SK-N-SH (cell line): ENCODE data around the gene STK32A. TPM values are rescaled to one million over a fixed set of nuclear protein-coding genes. Genes with fewer than 3 reads are reported as not detected.

ENCODE experiments used
- CTCF ChIA-PET: fragments of 300-600, 350-600 bp; formaldehyde crosslinking; extraction: SDS; loops from one replicate; lab custom pipeline; 2021; lab: Yijun Ruan, JAX
- POLR2A ChIA-PET: fragments of 350-600 bp; sonication (Branson Sonifier 250); formaldehyde crosslinking; extraction: SDS; loops from one replicate; lab custom pipeline; 2020; ENCODE audit warnings: antibody characterized with exemption, inconsistent platforms; lab: Yijun Ruan, JAX
- DNase-seq: peaks from one replicate; pipeline ENCODE4 v3.0.0; 2012
- H2AFZ ChIP-seq: fragments of 200-600 bp; sonication (generic); 2 replicates; pipeline ENCODE4 v1.8.1; 2016; ENCODE audit warnings: antibody characterized with exemption, mild to moderate bottlenecking, low read depth
- H3F3A ChIP-seq: fragments of 200-600 bp; sonication (generic); replicated peaks from 2 replicates; pipeline ENCODE3; 2016; ENCODE audit warnings: antibody characterized with exemption, mild to moderate bottlenecking; ENCODE audit not compliant: insufficient read depth
- H3K27ac ChIP-seq, 2 experiments: fragments of 200-500 bp in 1 of 2; fragments of 200-600 bp in 1 of 2; sonication (Bioruptor generic) in 1 of 2; sonication (generic), shearing (Covaris generic) in 1 of 2; 2 replicates each; pipeline versions ENCODE4 v1.5.1 to v1.6.1; 2014 to 2016; ENCODE audit warnings: low read depth in 2 of 2, inconsistent platforms in 1 of 2, low read length in 1 of 2, mild to moderate bottlenecking in 1 of 2, mixed read lengths in 1 of 2
- H3K27me3 ChIP-seq: fragments of 200-600 bp; sonication (generic), shearing (Covaris generic); 2 replicates; pipeline ENCODE4 v1.6.1; 2016; ENCODE audit warnings: mixed run types; ENCODE audit not compliant: insufficient read depth
- H3K36me3 ChIP-seq, 2 experiments: fragments of 200-500 bp in 1 of 2; fragments of 200-600 bp in 1 of 2; sonication (Bioruptor generic) in 1 of 2; sonication (generic) in 1 of 2; replicated peaks in 1 of 2; 2 replicates each; pipeline versions ENCODE3 to v1.5.1; 2014 to 2016; ENCODE audit warnings: low read length in 1 of 2, mild to moderate bottlenecking in 1 of 2; ENCODE audit not compliant: insufficient read depth in 2 of 2, control insufficient read depth in 1 of 2
- H3K4me1 ChIP-seq, 2 experiments: fragments of 200-500 bp in 1 of 2; fragments of 200-600 bp in 1 of 2; sonication (Bioruptor generic) in 1 of 2; sonication (generic), shearing (Covaris generic) in 1 of 2; 2 replicates each; pipeline versions ENCODE4 v1.5.1 to v1.6.1; 2014 to 2016; ENCODE audit warnings: low read depth in 1 of 2, low read length in 1 of 2, mixed run types in 1 of 2; ENCODE audit not compliant: insufficient read depth in 2 of 2, control insufficient read depth in 1 of 2
- H3K4me2 ChIP-seq: fragments of 200-600 bp; sonication (generic), shearing (Covaris generic); 2 replicates; pipeline ENCODE4 v1.6.1; 2017; ENCODE audit warnings: mixed run types
- H3K4me3 ChIP-seq, 2 experiments: fragments of 200-500 bp in 1 of 2; fragments of 200-600 bp in 1 of 2; sonication (Bioruptor generic) in 1 of 2; sonication (generic), shearing (Covaris generic) in 1 of 2; 2 replicates each; pipeline versions ENCODE4 v1.5.1 to v1.8.1; 2014 to 2016; ENCODE audit warnings: low read depth in 2 of 2, inconsistent platforms in 1 of 2, low read length in 1 of 2, mild to moderate bottlenecking in 1 of 2, mixed read lengths in 1 of 2, moderate library complexity in 1 of 2
- H3K79me2 ChIP-seq: fragments of 200-600 bp; sonication (generic); 2 replicates; pipeline ENCODE4 v1.8.1; 2017; ENCODE audit warnings: mild to moderate bottlenecking; ENCODE audit not compliant: insufficient read depth
- H3K9ac ChIP-seq: fragments of 200-600 bp; sonication (generic); 2 replicates; pipeline ENCODE4 v1.6.1; 2017; ENCODE audit warnings: mixed run types
- H3K9me2 ChIP-seq: fragments of 200-600 bp; sonication (generic); 2 replicates; pipeline ENCODE4 v1.6.1; 2017; ENCODE audit warnings: mixed run types
- H3K9me3 ChIP-seq: fragments of 200-600 bp; sonication (generic); 2 replicates; pipeline ENCODE4 v1.6.1; 2017; ENCODE audit warnings: mixed run types, mild to moderate bottlenecking, moderate library complexity
- H4K20me1 ChIP-seq: fragments of 200-600 bp; sonication (generic); 2 replicates; pipeline ENCODE4 v1.6.1; 2017; ENCODE audit warnings: mild to moderate bottlenecking, mixed run types; ENCODE audit not compliant: insufficient read depth
- CHD2 ChIP-seq: fragments of 150-350 bp; IDR thresholded peaks from 2 replicates; pipeline ENCODE4 v1.6.1; 2018; ENCODE audit warnings: low read length; ENCODE audit not compliant: partially characterized antibody
- EP300 ChIP-seq, 2 experiments: IDR thresholded peaks; 2 replicates each; pipeline versions ENCODE4 v1.4.0 to v1.6.1; 2012; ENCODE audit warnings: borderline replicate concordance in 1 of 2, low read depth in 1 of 2, low read length in 1 of 2
- EZH2phosphoT487 ChIP-seq: fragments of 200-600 bp; sonication (generic); IDR thresholded peaks from 2 replicates; pipeline ENCODE4 v1.6.1; 2017; ENCODE audit warnings: low read depth, mixed run types, mild to moderate bottlenecking, antibody characterized with exemption, moderate library complexity, borderline replicate concordance
- GABPA ChIP-seq: IDR thresholded peaks from 2 replicates; pipeline ENCODE4 v1.4.0; 2012; ENCODE audit warnings: low read depth, mild to moderate bottlenecking
- GATA2 ChIP-seq: sonication (generic); formaldehyde crosslinking; IDR thresholded peaks from 2 replicates; pipeline ENCODE4 v1.5.0; 2020; ENCODE audit warnings: mild to moderate bottlenecking, missing genetic modification reagents
- MEF2A ChIP-seq: IDR thresholded peaks from 2 replicates; pipeline ENCODE4 v1.4.0; 2012; ENCODE audit warnings: low read depth, borderline replicate concordance
- POLR2AphosphoS5 ChIP-seq: IDR thresholded peaks from 2 replicates; pipeline ENCODE4 v1.6.1; 2012; ENCODE audit warnings: low read depth, low read length
- RAD21 ChIP-seq: IDR thresholded peaks from 2 replicates; pipeline ENCODE4 v1.6.1; 2012; ENCODE audit warnings: mild to moderate bottlenecking, low read length
- RCOR1 ChIP-seq: fragments of 150-350 bp; IDR thresholded peaks from 2 replicates; pipeline ENCODE4 v1.6.1; 2017; ENCODE audit warnings: antibody characterized with exemption, low read length
- RXRA ChIP-seq: IDR thresholded peaks from 2 replicates; pipeline ENCODE4 v1.4.0; 2012; ENCODE audit warnings: low read depth, mild to moderate bottlenecking, borderline replicate concordance
- SIN3A ChIP-seq: IDR thresholded peaks from 2 replicates; pipeline ENCODE4 v1.6.1; 2012; ENCODE audit warnings: low read depth, mild to moderate bottlenecking, low read length, moderate library complexity, borderline replicate concordance
- SMC3 ChIP-seq: IDR thresholded peaks from 2 replicates; pipeline ENCODE4 v1.6.1; 2012; ENCODE audit warnings: low read depth, low read length, improper control_type of control experiment
- TAF1 ChIP-seq: IDR thresholded peaks from 2 replicates; pipeline ENCODE4 v1.6.1; 2012; ENCODE audit warnings: low read depth, mild to moderate bottlenecking, low read length, moderate library complexity, borderline replicate concordance
- USF1 ChIP-seq: IDR thresholded peaks from 2 replicates; pipeline ENCODE4 v1.4.0; 2012; ENCODE audit warnings: low read depth, borderline replicate concordance
- WGBS: methylation state at CpG from one replicate; pipeline ENCODE4 v1.1.6; 2017; ENCODE audit warnings: low lambda C conversion rate; 5-methylcytosine and 5-hydroxymethylcytosine counted together
- polyA plus RNA-seq, 3 experiments: library from polyadenylated mRNA; depleted of rRNA; stranded (reverse); fragments of >200 nt; gene quantifications; 2 replicates each; pipeline ENCODE4 v1.2.3, GENCODE V29; 2012
- TF ChIP-seq, protein P1 (sequence below): fragments of 150-350 bp; IDR thresholded peaks from 2 replicates; pipeline ENCODE4 v1.6.1; 2016; ENCODE audit warnings: mild to moderate bottlenecking, low read depth, low read length

STK32A gene
- polyA plus RNA-seq, 1 of the 3 experiments (the other 2 are of a cell fraction) = 0.20 TPM

DNA sequence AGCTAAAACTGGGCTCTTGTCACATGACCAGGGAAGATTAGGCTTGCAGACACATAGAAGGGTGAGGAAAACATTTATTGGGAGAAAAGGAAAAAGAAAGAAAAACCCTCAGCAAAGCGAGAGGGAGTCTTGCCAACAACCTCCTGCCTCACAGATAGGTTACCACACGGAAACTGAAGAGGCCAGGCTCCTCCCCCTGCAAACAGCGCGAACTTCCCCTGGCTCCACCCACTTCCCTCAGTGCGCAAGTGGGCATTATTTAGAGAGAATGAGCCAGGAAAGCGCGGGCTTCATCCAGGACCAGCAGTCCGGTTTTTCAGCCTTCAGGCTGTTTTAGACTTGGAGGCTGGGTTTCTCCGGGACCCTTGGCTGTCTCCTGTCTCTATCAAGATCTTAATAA is 70.3 kb downstream of the STK32A start:
- POLR2A ChIA-PET = no interaction called here
- CTCF ChIA-PET = no interaction called here
- 90% methylated on average over 9 of the region's 9 CpGs for WGBS

GRCh38 chr5:147306351-147306750 is 71.5 kb downstream of the STK32A start:
- H3K4me2 ChIP-seq = no peak overlapping the region
- H3K79me2 ChIP-seq = no peaks in the 10 kb centered on the region
- H3K4me1 ChIP-seq = peaks cover 3 to 35% of the 10 kb centered on the region in 2 experiments
- no peaks in the 10 kb centered on the region for H3K36me3 ChIP-seq
- POLR2A ChIA-PET = no interaction called here
- H3K9me2 ChIP-seq = no peaks in the 10 kb centered on the region
- no peak overlapping the region for H3K4me3 ChIP-seq
- CTCF ChIA-PET = no interaction called here
- H2AFZ ChIP-seq = no peak overlapping the region
- H4K20me1 ChIP-seq = no peaks in the 10 kb centered on the region
- H3K9me3 ChIP-seq = no peaks in the 10 kb centered on the region
- no peak overlapping the region for H3K9ac ChIP-seq
- no peaks in the 10 kb centered on the region for H3K27me3 ChIP-seq
- peaks cover 37% of the 10 kb centered on the region for H3F3A ChIP-seq
- DNase-seq = no peak
- no peak overlapping the region for H3K27ac ChIP-seq
- TF ChIP-seq RXRA = no peak
- TF ChIP-seq CHD2 = no peak
- no peak for TF ChIP-seq MEF2A
- TF ChIP-seq GABPA = no peak

More for the DNA sequence above, 70.3 kb downstream of the STK32A start:
- peak overlapping the region in 1 of 2 experiments; percentile 96; a peak in 2 of 4 replicates for H3K27ac ChIP-seq
- peaks cover 0 to 26% of the 10 kb centered on the region in 2 experiments for H3K4me1 ChIP-seq
- no peak overlapping the region for H3K4me2 ChIP-seq
- H3K9ac ChIP-seq = no peak overlapping the region
- H3K4me3 ChIP-seq = no peak overlapping the region
- H2AFZ ChIP-seq = no peak overlapping the region
- no peaks in the 10 kb centered on the region for H3K79me2 ChIP-seq
- H3K9me2 ChIP-seq = no peaks in the 10 kb centered on the region
- TF ChIP-seq SMC3 = no peak
- no peak for TF ChIP-seq GATA2 (CRISPR knock-in tag)
- TF ChIP-seq POLR2AphosphoS5 = no peak
- TF ChIP-seq CHD2 = no peak
- TF ChIP-seq RXRA = no peak
- TF ChIP-seq SIN3A = no peak
- TF ChIP-seq, protein P1, sequence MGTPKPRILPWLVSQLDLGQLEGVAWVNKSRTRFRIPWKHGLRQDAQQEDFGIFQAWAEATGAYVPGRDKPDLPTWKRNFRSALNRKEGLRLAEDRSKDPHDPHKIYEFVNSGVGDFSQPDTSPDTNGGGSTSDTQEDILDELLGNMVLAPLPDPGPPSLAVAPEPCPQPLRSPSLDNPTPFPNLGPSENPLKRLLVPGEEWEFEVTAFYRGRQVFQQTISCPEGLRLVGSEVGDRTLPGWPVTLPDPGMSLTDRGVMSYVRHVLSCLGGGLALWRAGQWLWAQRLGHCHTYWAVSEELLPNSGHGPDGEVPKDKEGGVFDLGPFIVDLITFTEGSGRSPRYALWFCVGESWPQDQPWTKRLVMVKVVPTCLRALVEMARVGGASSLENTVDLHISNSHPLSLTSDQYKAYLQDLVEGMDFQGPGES = no peak
- TF ChIP-seq, all 33 proteins: peak for 0
- peaks cover 29% of the 10 kb centered on the region for H3F3A ChIP-seq
- DNase-seq = no peak
- no peaks in the 10 kb centered on the region for H3K27me3 ChIP-seq
- no peaks in the 10 kb centered on the region for H4K20me1 ChIP-seq
- H3K9me3 ChIP-seq = no peaks in the 10 kb centered on the region
- H3K36me3 ChIP-seq = no peaks in the 10 kb centered on the region

DNA sequence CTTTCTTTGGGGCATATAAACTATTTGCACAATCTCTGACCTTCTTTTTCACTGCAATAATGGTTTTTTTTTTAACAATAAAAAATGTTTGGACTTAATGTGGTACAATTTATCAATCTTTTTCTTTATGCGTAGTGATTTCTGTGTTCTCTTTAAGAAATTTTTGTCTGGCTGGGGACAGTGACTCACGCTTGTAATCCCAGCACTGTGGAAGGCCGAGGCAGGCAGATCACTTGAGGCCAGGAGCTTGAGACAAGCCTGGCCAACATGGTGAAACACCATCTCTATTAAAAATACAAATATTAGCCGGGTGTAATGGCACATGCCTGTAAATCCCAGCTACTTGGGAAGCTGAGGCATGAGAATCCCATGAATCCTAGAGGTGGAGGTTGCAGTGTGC is 72.3 kb downstream of the STK32A start:
- WGBS = 80% methylated on average over 4 of the region's 4 CpGs
- Histone ChIP-seq H3F3A (peaks cover 37% of the 10 kb centered on the region), H3K4me1 (peaks cover 3 to 35% of the 10 kb centered on the region in 2 experiments), H3K4me3 (no peak overlapping the region), H3K27me3 (no peaks in the 10 kb centered on the region), H3K9me3 (no peaks in the 10 kb centered on the region), H2AFZ (peak overlapping the region; percentile 33; the same call in 1 of the 2 replicates), H3K9me2 (no peaks in the 10 kb centered on the region), H3K9ac (no peak overlapping the region), H3K27ac (no peak overlapping the region), H3K4me2 (no peak overlapping the region), H4K20me1 (no peaks in the 10 kb centered on the region), H3K36me3 (no peaks in the 10 kb centered on the region), H3K79me2 (no peaks in the 10 kb centered on the region)
- DNase-seq = no peak
- no peak for TF ChIP-seq RCOR1
- no peak for TF ChIP-seq GATA2 (CRISPR knock-in tag)
- TF ChIP-seq TAF1 = no peak
- no peak for TF ChIP-seq USF1
- TF ChIP-seq POLR2AphosphoS5 = no peak
- TF ChIP-seq MEF2A = no peak
- TF ChIP-seq RAD21 = no peak
- no peak for TF ChIP-seq EZH2phosphoT487
- TF ChIP-seq EP300 (IDR thresholded peaks at IDR 0.05; ENCODE audit: borderline replicate concordance in 1 of 2, low read depth in 1 of 2, low read length in 1 of 2) = no peak
- CTCF ChIA-PET = no interaction called here
- POLR2A ChIA-PET = no interaction called here
